Panc1 (cell line): ENCODE results near the gene NFATC1. TPM values are rescaled to one million over a fixed set of nuclear protein-coding genes. Genes with fewer than 3 reads are reported as not detected.
A peak's percentile ranks its signal among the peaks of the same experiment; 100 is the strongest.

Experiments
- ATAC-seq: fragments of 200-7000 bp; cut with Tn5 transposase; 2 replicates; pipeline ENCODE4 v1.9.1; 2020; ENCODE audit warnings: mild to moderate bottlenecking, moderate library complexity
- BruUV-seq: library from RNA; stranded (reverse); fragments of 400-500 nt; replicated peaks from 2 replicates; lab custom pipeline; 2021; lab: Mats Ljungman, UMichigan
- CTCF ChIA-PET: fragments of 300-600 bp; sonication (Branson Sonifier 250); formaldehyde crosslinking; loops from one replicate; lab custom pipeline; 2022; ENCODE audit warnings: antibody characterized with exemption; lab: Charles Lee
- POLR2A ChIA-PET: fragments of 300-600 bp; sonication (Branson Sonifier 250); formaldehyde crosslinking; loops from one replicate; lab custom pipeline; 2022; ENCODE audit warnings: antibody characterized with exemption; lab: Charles Lee
- DNase-seq: peaks from one replicate; pipeline ENCODE4 v3.0.0-alpha.2; 2010; ENCODE audit warnings: low read depth, low spot score
- H3K27ac ChIP-seq: 2 replicates; pipeline ENCODE4 v1.5.1; 2011; ENCODE audit warnings: mild to moderate bottlenecking, low read length, inconsistent platforms
- H3K27me3 ChIP-seq: fragments of 200-500 bp; sonication (Bioruptor generic); 2 replicates; pipeline ENCODE4 v1.6.0; 2014; ENCODE audit warnings: low read length, inconsistent platforms; ENCODE audit not compliant: control insufficient read depth, insufficient read depth
- H3K36me3 ChIP-seq: fragments of 200-500 bp; sonication (Bioruptor generic); 2 replicates; pipeline ENCODE4 v1.5.1; 2014; ENCODE audit warnings: inconsistent platforms, mild to moderate bottlenecking, low read length, moderate library complexity; ENCODE audit not compliant: control insufficient read depth, insufficient read depth
- H3K4me1 ChIP-seq: 2 replicates; pipeline ENCODE4 v1.5.1; 2011; ENCODE audit warnings: inconsistent platforms, mild to moderate bottlenecking, low read length, moderate library complexity; ENCODE audit not compliant: control insufficient read depth, insufficient read depth
- H3K4me3 ChIP-seq, 2 experiments: 2 replicates each; pipeline ENCODE4 v1.5.1; 2011 to 2012; ENCODE audit warnings: low read depth in 2 of 2, low read length in 2 of 2, mild to moderate bottlenecking in 2 of 2, inconsistent platforms in 1 of 2, moderate library complexity in 1 of 2
- H3K9me3 ChIP-seq: fragments of 200-500 bp; sonication (Bioruptor generic); 2 replicates; pipeline ENCODE4 v1.5.1; 2014; ENCODE audit warnings: low read depth, mild to moderate bottlenecking, inconsistent platforms, low read length, moderate library complexity; ENCODE audit not compliant: control insufficient read depth, insufficient read depth
- POLR2AphosphoS5 ChIP-seq: IDR thresholded peaks from 2 replicates; pipeline ENCODE4 v1.6.1; 2012; ENCODE audit warnings: mild to moderate bottlenecking, low read depth, low read length, moderate library complexity
- SIN3A ChIP-seq: IDR thresholded peaks from 2 replicates; pipeline ENCODE4 v1.6.1; 2012; ENCODE audit warnings: low read depth, mild to moderate bottlenecking, low read length, moderate library complexity, borderline replicate concordance; ENCODE audit not compliant: insufficient read depth
- TCF7L2 ChIP-seq: IDR thresholded peaks from 2 replicates; pipeline ENCODE4 v1.6.1; 2011; ENCODE audit warnings: mild to moderate bottlenecking, low read depth, low read length, inconsistent platforms
- in situ Hi-C: cut with HindIII; loops from 2 replicates; pipeline ENCODE4 v1.10.0; 2016; ENCODE audit warnings: low sequenced_read_pairs, low pct_unique_long_range_greater_than_20kb
- intact Hi-C: fragments of 100-400 bp; cut with micrococcal nuclease; formaldehyde crosslinking; loops from one replicate; pipeline ENCODE4 v1.10.0; 2022; ENCODE audit not compliant: unreplicated experiment
- total RNA-seq: library from RNA; stranded (reverse); gene quantifications from one replicate; pipeline ENCODE4 v1.2.1, GENCODE V29; 2021; ENCODE audit not compliant: unreplicated experiment
- TF ChIP-seq, protein P1 (sequence below), 2 experiments: IDR thresholded peaks; 2 replicates each; pipeline ENCODE4 v1.6.1; 2011 to 2012; ENCODE audit warnings: low read depth in 2 of 2, control low read depth in 1 of 2, low read length in 1 of 2, mild to moderate bottlenecking in 1 of 2, moderate library complexity in 1 of 2; ENCODE audit not compliant: insufficient read depth in 1 of 2
- TF ChIP-seq, protein P2 (sequence below): fragments of 450-650 bp; IDR thresholded peaks from 2 replicates; pipeline ENCODE4 v1.5.1; 2017; ENCODE audit warnings: mild to moderate bottlenecking

Gene NFATC1
- total RNA-seq, 1 experiment from 2014 or later = 30.8 TPM

DNA sequence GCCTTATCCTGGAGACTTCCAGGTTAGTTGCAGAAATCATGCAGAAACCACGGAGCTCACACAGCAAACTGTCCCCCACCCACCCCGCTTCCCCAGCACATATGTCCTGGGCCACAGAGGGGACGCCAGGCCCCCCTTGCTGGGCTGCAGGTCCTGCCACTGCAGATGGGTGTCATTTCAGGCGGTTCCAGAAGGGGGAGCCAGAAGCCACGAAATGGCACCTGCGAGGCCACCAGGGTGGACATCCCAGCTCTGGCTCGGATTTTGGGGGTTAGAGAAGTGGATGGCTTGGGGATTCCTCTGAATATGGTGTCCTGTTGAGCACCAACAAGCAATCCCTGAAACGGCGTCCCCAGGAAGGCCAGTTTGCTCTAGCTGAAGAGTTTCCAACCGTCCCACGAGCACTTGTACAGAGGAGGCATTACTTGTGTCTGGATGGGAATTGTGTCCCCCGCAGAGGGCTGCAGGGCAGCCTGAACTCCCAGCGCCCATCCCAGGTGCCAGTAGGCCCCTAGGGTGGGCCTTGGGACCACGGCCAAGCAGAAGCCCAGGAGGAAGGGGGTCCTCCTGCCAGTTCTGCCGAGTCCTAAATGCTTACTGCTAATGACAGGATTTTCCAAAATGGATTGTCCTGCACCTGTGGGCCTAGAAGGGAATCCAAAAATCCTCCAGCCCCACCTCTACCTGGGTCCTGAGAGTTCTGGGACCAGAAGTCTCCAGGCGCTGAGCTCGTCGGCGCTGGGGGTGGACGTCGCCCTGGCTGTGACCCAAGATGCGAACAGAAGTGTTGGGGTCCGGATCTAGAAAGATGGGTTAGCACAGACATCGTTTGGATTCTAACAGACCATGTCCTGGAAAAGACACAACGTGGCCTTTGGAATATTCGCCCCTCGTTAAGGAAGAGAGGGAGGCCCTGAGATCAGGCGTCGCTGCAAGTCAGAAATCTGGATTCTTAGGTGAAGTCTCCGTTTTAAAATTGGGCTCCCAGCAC is 14.6 kb upstream of the NFATC1 start:
- ATAC-seq = peak; percentile 73
- no TSS peak for BruUV-seq
- Histone ChIP-seq H3K9me3 (no peaks in the 10 kb centered on the region), H3K27ac (no peak overlapping the region), H3K4me3 (no peak overlapping the region), H3K4me1 (no peaks in the 10 kb centered on the region; the same call in 1 of the 2 replicates), H3K36me3 (no peaks in the 10 kb centered on the region), H3K27me3 (no peaks in the 10 kb centered on the region; the same call in 1 of the 2 replicates)
- DNase-seq = no peak
- TF ChIP-seq, protein P1, sequence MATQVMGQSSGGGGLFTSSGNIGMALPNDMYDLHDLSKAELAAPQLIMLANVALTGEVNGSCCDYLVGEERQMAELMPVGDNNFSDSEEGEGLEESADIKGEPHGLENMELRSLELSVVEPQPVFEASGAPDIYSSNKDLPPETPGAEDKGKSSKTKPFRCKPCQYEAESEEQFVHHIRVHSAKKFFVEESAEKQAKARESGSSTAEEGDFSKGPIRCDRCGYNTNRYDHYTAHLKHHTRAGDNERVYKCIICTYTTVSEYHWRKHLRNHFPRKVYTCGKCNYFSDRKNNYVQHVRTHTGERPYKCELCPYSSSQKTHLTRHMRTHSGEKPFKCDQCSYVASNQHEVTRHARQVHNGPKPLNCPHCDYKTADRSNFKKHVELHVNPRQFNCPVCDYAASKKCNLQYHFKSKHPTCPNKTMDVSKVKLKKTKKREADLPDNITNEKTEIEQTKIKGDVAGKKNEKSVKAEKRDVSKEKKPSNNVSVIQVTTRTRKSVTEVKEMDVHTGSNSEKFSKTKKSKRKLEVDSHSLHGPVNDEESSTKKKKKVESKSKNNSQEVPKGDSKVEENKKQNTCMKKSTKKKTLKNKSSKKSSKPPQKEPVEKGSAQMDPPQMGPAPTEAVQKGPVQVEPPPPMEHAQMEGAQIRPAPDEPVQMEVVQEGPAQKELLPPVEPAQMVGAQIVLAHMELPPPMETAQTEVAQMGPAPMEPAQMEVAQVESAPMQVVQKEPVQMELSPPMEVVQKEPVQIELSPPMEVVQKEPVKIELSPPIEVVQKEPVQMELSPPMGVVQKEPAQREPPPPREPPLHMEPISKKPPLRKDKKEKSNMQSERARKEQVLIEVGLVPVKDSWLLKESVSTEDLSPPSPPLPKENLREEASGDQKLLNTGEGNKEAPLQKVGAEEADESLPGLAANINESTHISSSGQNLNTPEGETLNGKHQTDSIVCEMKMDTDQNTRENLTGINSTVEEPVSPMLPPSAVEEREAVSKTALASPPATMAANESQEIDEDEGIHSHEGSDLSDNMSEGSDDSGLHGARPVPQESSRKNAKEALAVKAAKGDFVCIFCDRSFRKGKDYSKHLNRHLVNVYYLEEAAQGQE (IDR thresholded peaks at IDR 0.05; ENCODE audit: insufficient read depth in 1 of 2, low read depth in 2 of 2, low read length in 1 of 2) = no peak
- TF ChIP-seq POLR2AphosphoS5 = peak; percentile 60; the same call in 1 of the 2 replicates
- ChIA-PET POLR2A (no interaction called here), CTCF (interaction anchor here (0.6 to 1.0 kb wide), 5 partner anchors 148 to 284 kb away, joined by 3 to 5 read pairs (median 4); no protein-coding TSS in a partner anchor)
- in situ Hi-C loops = no loop called here
- intact Hi-C loops = loop anchor here (1.0 to 2.0 kb wide), 2 partner anchors 148 to 263 kb away; no protein-coding TSS in a partner anchor

DNA sequence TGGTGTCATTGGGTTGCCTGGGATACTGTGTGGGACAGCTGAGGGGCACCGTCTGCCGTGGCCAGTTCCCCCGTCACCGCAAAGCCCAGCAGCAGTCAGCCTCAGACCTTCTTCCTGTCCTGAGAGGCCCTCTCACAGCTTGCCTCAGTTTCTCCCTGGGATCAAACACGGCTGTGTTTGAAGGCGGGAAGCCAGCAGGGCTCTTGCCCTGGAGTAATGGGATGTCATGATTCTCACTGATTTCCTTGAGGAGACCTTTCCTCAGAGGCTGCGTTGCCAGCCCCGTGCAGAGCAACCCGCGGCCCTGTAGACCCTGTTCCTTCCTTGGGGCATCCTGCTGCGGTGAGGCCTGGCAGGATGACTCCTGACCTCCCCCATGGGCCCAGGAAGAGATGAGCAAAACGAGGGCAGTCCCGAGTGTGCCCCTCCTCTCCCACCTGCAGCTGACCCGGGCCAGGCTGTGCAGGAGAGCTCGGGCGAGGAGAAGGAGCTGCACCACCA is 13.9 kb upstream of the NFATC1 start:
- ATAC-seq (no peak), DNase-seq (no peak)
- Histone ChIP-seq H3K27me3 (no peaks in the 10 kb centered on the region; the same call in 1 of the 2 replicates), H3K9me3 (no peaks in the 10 kb centered on the region), H3K4me3 (no peak overlapping the region), H3K36me3 (no peaks in the 10 kb centered on the region), H3K4me1 (no peaks in the 10 kb centered on the region; the same call in 1 of the 2 replicates), H3K27ac (no peak overlapping the region)
- in situ Hi-C loops = no loop called here
- intact Hi-C loops = loop anchor here (2.0 kb wide), 1 partner anchor 147 kb away; no protein-coding TSS in a partner anchor
- no peak; the same call in 1 of the 2 replicates for TF ChIP-seq POLR2AphosphoS5
- TF ChIP-seq TCF7L2 = no peak
- TF ChIP-seq SIN3A = no peak
- BruUV-seq = no TSS peak
- POLR2A ChIA-PET = no interaction called here
- CTCF ChIA-PET = interaction anchor here (0.6 to 1.0 kb wide), 3 partner anchors 148 to 260 kb away, joined by 3 to 4 read pairs (median 3); no protein-coding TSS in a partner anchor

DNA sequence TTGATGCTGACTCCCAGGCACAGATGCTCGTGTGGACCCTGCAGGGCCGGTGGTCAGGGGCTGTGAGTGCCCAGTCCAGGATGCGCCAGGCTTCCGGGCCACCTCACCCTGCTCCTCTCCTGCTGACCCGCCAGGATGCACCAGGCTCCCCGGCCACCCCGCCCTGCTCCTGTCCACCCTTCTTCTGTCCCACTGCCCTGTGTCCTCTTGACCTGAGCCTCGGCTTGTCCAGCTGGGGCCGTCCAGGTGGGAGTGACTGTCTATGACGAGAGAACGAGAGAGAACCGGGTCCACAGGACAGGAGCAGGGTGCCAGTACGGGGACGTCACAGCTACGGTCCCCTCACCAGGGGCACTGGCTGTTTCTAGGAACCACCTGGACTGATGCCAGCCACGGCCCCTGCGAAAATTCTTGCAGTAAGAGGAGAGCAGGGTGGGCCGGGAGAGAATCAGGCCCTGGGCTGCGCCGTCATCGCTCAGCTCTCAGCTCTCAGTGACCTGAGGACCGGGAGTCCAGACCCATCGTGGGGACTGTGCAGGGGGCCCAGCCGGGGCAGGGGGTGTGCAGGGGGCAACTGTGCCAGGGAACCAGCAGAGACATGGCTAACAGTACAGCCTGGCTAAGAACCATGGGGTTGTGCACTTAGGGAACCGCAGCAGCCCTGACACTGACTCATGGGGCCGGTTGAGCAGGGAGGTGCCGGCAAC is 12.9 kb upstream of the NFATC1 start:
- intact Hi-C loops = no loop called here
- in situ Hi-C loops = no loop called here
- no peaks in the 10 kb centered on the region for H3K9me3 ChIP-seq
- peak; percentile 2; the same call in 1 of the 2 replicates for ATAC-seq
- no peaks in the 10 kb centered on the region; the same call in 1 of the 2 replicates for H3K4me1 ChIP-seq
- BruUV-seq = no TSS peak
- no peak overlapping the region for H3K4me3 ChIP-seq
- H3K27me3 ChIP-seq = no peaks in the 10 kb centered on the region; the same call in 1 of the 2 replicates
- TF ChIP-seq, protein P1 (IDR thresholded peaks at IDR 0.05; ENCODE audit: insufficient read depth in 1 of 2, low read depth in 2 of 2, low read length in 1 of 2) = no peak
- TF ChIP-seq, protein P2, sequence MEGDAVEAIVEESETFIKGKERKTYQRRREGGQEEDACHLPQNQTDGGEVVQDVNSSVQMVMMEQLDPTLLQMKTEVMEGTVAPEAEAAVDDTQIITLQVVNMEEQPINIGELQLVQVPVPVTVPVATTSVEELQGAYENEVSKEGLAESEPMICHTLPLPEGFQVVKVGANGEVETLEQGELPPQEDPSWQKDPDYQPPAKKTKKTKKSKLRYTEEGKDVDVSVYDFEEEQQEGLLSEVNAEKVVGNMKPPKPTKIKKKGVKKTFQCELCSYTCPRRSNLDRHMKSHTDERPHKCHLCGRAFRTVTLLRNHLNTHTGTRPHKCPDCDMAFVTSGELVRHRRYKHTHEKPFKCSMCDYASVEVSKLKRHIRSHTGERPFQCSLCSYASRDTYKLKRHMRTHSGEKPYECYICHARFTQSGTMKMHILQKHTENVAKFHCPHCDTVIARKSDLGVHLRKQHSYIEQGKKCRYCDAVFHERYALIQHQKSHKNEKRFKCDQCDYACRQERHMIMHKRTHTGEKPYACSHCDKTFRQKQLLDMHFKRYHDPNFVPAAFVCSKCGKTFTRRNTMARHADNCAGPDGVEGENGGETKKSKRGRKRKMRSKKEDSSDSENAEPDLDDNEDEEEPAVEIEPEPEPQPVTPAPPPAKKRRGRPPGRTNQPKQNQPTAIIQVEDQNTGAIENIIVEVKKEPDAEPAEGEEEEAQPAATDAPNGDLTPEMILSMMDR = no peak
- TF ChIP-seq TCF7L2 (no peak), SIN3A (no peak), POLR2AphosphoS5 (no peak)
- H3K27ac ChIP-seq = no peak overlapping the region
- no peaks in the 10 kb centered on the region for H3K36me3 ChIP-seq
- ChIA-PET CTCF (interaction anchor here (1.0 kb wide), 1 partner anchor 259 kb away, joined by 3 read pairs; no protein-coding TSS in a partner anchor), POLR2A (no interaction called here)
- DNase-seq = no peak
